Parietal lobe (tissue), 2 donors: ENCODE data around the gene OR52L1. TPM values are rescaled to one million over a fixed set of nuclear protein-coding genes. Genes with fewer than 3 reads are reported as not detected.

Experiments
- small RNA-seq: library from RNA; depleted of rRNA; stranded (forward); fragments of <200 nt; gene quantifications from one replicate; pipeline ENCODE3, GENCODE V24; 2014; ENCODE audit warnings: low replicate concordance
- total RNA-seq: library from RNA; depleted of rRNA; stranded (reverse); fragments of >200 nt; gene quantifications from one replicate; pipeline ENCODE4 v1.2.3, GENCODE V29; 2014

OR52L1 gene
- total RNA-seq, result not detected

DNA sequence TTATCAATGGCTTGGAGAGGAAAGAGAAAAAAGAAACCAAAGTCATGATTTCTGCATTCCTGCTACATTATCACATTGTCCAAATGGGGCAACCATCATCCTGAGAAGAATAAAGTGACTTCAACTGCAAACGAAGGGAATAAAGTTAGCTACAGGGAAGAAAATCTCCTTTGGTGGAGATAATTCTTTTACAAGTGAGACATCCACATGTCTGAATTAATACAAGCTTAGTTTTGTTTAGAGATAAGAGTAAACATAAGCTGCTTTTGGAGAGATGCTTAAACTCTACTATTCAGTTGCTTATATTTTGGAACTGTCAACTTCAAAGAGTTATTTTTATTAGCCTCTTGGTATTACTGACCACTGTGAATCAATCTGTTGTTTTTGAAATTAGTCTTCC is at the start of gene OR52L1:
Gene OR52L1 (minus strand): TSS at position 101 of the 400 bp plus-strand sequence. CDS start 55 bp downstream, at position 46.

DNA sequence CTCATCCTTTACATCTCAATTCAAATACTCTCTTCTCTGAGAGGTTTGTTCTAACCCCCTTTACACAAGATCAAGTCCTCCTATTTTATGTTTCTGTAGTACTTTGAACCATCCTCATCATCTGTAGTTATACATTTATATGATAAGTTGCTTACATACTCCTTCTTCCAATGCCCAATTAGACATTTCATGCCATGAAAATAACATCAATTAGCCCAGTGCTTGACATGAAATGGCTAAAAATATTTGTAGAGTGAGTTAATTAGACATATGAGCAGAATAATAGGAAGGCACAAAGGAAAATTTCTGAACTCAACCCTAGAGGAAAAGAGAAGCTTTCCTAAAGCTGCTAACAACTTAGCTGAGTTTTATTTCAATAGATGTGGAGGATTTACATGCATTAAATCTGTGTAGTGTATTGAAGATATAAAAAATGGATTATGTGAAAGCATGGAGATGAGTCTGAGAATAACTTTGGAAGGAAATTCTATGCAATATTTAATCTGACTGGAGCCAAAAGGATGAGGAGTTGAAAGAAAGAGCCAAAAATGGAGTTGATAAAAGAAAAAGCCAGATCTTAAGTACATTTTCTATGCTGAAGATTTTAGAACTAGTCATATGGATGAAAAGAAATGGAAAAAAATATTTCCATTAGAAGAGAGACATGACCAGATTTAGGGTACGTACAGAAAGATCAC is 44.1 kb upstream of the OR52L1 start, which contains the start of gene OR56A1:
Gene OR56A1 (minus strand): TSS at position 51 of the 698 bp plus-strand sequence. CDS start 3,066 bp downstream, outside the sequence.

DNA sequence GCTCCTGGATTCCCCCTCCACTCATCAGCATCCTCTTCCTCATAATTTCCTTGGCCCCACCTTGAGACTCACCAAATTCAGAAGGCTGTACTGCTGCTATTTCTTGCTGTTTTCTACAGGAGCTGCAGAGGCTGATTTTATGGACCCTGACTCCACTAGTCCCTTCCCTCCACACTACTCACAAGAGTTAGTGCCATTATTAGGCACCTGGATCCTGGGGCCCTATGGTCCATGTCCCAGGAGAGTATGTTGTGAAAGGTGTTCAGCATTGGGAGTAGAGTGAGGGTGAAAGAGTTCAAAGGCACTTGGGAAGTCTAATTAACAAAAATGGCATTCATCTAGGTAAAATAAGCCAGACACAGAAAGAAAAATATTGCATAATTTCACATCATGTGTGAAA is 20.1 kb upstream of the OR52L1 start, which contains the start of gene OR56A4:
Gene OR56A4 (minus strand): TSS at position 101 of the 400 bp plus-strand sequence. CDS start 3,954 bp downstream, outside the sequence.

DNA sequence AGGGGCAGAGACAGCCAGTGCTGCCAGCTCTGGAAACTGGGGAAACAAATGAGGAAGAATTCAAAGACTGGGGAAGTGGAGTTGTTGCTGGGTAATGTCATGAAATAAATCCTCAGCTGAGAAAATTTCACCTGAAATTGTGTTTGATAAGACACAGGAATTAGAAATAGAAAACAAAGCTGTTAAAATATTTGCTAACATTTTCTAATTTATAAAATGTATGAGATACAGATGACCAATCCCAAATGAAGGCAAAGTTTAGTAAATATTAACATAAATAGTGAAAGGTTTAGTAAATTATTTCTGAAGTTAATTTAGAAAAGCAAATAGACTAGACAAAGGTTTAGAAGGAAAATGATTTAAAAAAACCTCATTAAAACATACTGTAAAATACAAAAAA is 18.4 kb downstream of the OR52L1 start, which contains the start of gene OR56A5:
Gene OR56A5 (minus strand): TSS at position 101 of the 400 bp plus-strand sequence. CDS start 0 bp downstream, at position 101.

DNA sequence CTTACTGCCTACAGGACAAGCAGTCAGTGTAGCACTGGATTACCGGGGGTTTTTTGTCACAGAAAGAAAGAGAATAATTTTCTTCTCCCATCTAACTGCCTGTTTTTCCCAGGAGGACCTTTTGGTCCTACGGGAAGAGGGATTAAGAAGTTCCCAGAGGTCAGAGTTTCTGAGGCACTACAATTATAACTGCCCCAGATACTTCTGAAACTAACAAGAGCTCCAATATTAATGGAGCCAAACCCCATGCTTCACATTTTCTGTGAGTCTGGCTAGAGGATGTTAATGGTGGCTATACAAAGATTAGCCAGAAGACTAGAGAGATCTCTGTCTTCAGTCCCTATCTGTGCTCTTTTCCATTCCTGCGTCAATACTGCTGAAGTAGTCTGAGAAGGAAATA is 44.8 kb downstream of the OR52L1 start, which contains the start of gene OR56A3:
Gene OR56A3 (plus strand): TSS at position 301 of the 400 bp plus-strand sequence. CDS start 5,096 bp downstream, outside the sequence.

Small RNAs within 50 kb of the gene (small RNA-seq; reads per million reads assigned to genes)
- not detected for gene RNA5SP329

Other genes with a start within 250 kb of the OR52L1 start
- 0.63 TPM for gene OR52N4, start 232.7 kb downstream of the OR52L1 start, total RNA-seq
- gene OR52N5, start 203.6 kb downstream of the OR52L1 start, total RNA-seq, result 0.63 TPM
- 0.94 TPM for gene OR52N1, start 195.7 kb downstream of the OR52L1 start, total RNA-seq
- gene OR52N2, start 178.1 kb downstream of the OR52L1 start, total RNA-seq, result not detected
- 0.94 TPM for gene OR52E6, start 145.1 kb downstream of the OR52L1 start, total RNA-seq
- gene OR52E8, start 129.3 kb downstream of the OR52L1 start, total RNA-seq, result 0.63 TPM
- gene OR52E4, start 106.4 kb downstream of the OR52L1 start, total RNA-seq, result not detected
- not detected for gene OR52E5, start 93.8 kb downstream of the OR52L1 start, total RNA-seq
- not detected for gene OR56A3, start 44.7 kb downstream of the OR52L1 start, total RNA-seq
- not detected for gene OR56A5, start 18.5 kb downstream of the OR52L1 start, total RNA-seq
- gene OR56A4, start 20.0 kb upstream of the OR52L1 start, total RNA-seq, result 0.31 TPM
- 0.31 TPM for gene OR56A1, start 43.8 kb upstream of the OR52L1 start, total RNA-seq
- gene OR56B4, start 120.7 kb upstream of the OR52L1 start, total RNA-seq, result not detected
- 0.63 TPM for gene OR52B2, start 183.3 kb upstream of the OR52L1 start, total RNA-seq
- not detected for gene OR52W1, start 212.2 kb upstream of the OR52L1 start, total RNA-seq
- not detected for gene C11orf42, start 218.6 kb upstream of the OR52L1 start, total RNA-seq
- 35.7 TPM for gene FHIP1B, start 247.7 kb upstream of the OR52L1 start, total RNA-seq